ENCODE data around the gene CALN1. TPM values are rescaled to one million over a fixed set of nuclear protein-coding genes. Genes with fewer than 3 reads are reported as not detected.

CALN1 gene
- total and polyA plus RNA-seq, 4 donors = 0.02 to 0.91 (median 0.03) TPM

- Histone ChIP-seq H3K9me3 (ENCODE audit: control insufficient read depth in 4 of 4, insufficient read depth in 3 of 4, low read length in 3 of 4) (peaks cover 0 to 7% (median 0%) of the 10 kb centered on the region in 4 donors), H3K36me3 (ENCODE audit: control insufficient read depth in 4 of 4, insufficient read depth in 4 of 4, low read length in 4 of 4) (no peaks in the 10 kb centered on the region), H3K4me1 (ENCODE audit: control insufficient read depth in 5 of 5, insufficient read depth in 5 of 5, low read length in 5 of 5) (no peaks in the 10 kb centered on the region), H3K27me3 (ENCODE audit: control insufficient read depth in 3 of 3, insufficient read depth in 3 of 3, low read length in 2 of 3) (no peaks in the 10 kb centered on the region), H3K4me3 (no peak overlapping the region), H3K9ac (ENCODE audit: insufficient read depth in 1 of 2, low read length in 2 of 2) (no peak overlapping the region), H3K27ac (ENCODE audit: low read depth in 1 of 2, low read length in 1 of 2) (no peak overlapping the region)
- DNase-seq (no peak), ATAC-seq (ENCODE audit: insufficient read depth, low FRiP score) (no peak)
- 94 to 95% methylated on average over 5 of the region's 5 CpGs for WGBS, 2 donors
- TF ChIP-seq CTCF (IDR thresholded peaks at IDR 0.05; ENCODE audit: control extremely low read depth, extremely low read depth) = no peak
Observed at GRCh38 chr7:72222136-72222535, 190.0 kb downstream of the CALN1 start.

GRCh38 chr7:72219500-72219899 lies 192.6 kb downstream of the CALN1 start:
- Histone ChIP-seq H3K9ac (ENCODE audit: insufficient read depth in 1 of 2, low read length in 2 of 2) (no peak overlapping the region), H3K9me3 (ENCODE audit: control insufficient read depth in 4 of 4, insufficient read depth in 3 of 4, low read length in 3 of 4) (peaks cover 0 to 4% (median 0%) of the 10 kb centered on the region in 4 donors), H3K27ac (ENCODE audit: low read depth in 1 of 2, low read length in 1 of 2) (no peak overlapping the region), H3K4me1 (ENCODE audit: control insufficient read depth in 5 of 5, insufficient read depth in 5 of 5, low read length in 5 of 5) (no peaks in the 10 kb centered on the region), H3K27me3 (ENCODE audit: control insufficient read depth in 3 of 3, insufficient read depth in 3 of 3, low read length in 2 of 3) (no peaks in the 10 kb centered on the region), H3K4me3 (no peak overlapping the region), H3K36me3 (ENCODE audit: control insufficient read depth in 4 of 4, insufficient read depth in 4 of 4, low read length in 4 of 4) (no peaks in the 10 kb centered on the region)
- ATAC-seq (ENCODE audit: insufficient read depth, low FRiP score) = no peak
- no peak for TF ChIP-seq CTCF (IDR thresholded peaks at IDR 0.05; ENCODE audit: control extremely low read depth, extremely low read depth)
- WGBS, 2 donors = 94 to 96% methylated on average over 7 of the region's 7 CpGs
- no peak for DNase-seq

GRCh38 chr7:72217151-72217550 lies 195.0 kb downstream of the CALN1 start:
- 71 to 86% methylated on average over 5 of the region's 5 CpGs for WGBS, 2 donors
- ATAC-seq (ENCODE audit: insufficient read depth, low FRiP score) (no peak), DNase-seq (no peak)
- Histone ChIP-seq H3K27ac (ENCODE audit: low read depth in 1 of 2, low read length in 1 of 2) (no peak overlapping the region), H3K4me1 (ENCODE audit: control insufficient read depth in 5 of 5, insufficient read depth in 5 of 5, low read length in 5 of 5) (no peaks in the 10 kb centered on the region), H3K36me3 (ENCODE audit: control insufficient read depth in 4 of 4, insufficient read depth in 4 of 4, low read length in 4 of 4) (no peaks in the 10 kb centered on the region), H3K4me3 (no peak overlapping the region), H3K9ac (ENCODE audit: insufficient read depth in 1 of 2, low read length in 2 of 2) (no peak overlapping the region), H3K9me3 (ENCODE audit: control insufficient read depth in 4 of 4, insufficient read depth in 3 of 4, low read length in 3 of 4) (peaks cover 0 to 4% (median 0%) of the 10 kb centered on the region in 4 donors), H3K27me3 (ENCODE audit: control insufficient read depth in 3 of 3, insufficient read depth in 3 of 3, low read length in 2 of 3) (no peaks in the 10 kb centered on the region)
- TF ChIP-seq CTCF (IDR thresholded peaks at IDR 0.05; ENCODE audit: control extremely low read depth, extremely low read depth) = no peak

- H3K4me1 ChIP-seq (ENCODE audit: control insufficient read depth in 5 of 5, insufficient read depth in 5 of 5, low read length in 5 of 5) = no peaks in the 10 kb centered on the region
- peaks cover 0 to 6% (median 0%) of the 10 kb centered on the region in 3 donors for H3K27me3 ChIP-seq (ENCODE audit: control insufficient read depth in 3 of 3, insufficient read depth in 3 of 3, low read length in 2 of 3)
- H3K9me3 ChIP-seq (ENCODE audit: control insufficient read depth in 4 of 4, insufficient read depth in 3 of 4, low read length in 3 of 4) = peaks cover 0 to 4% (median 0%) of the 10 kb centered on the region in 4 donors
- H3K4me3 ChIP-seq = no peak overlapping the region
- WGBS, 2 donors = 74 to 89% methylated on average over 5 of the region's 5 CpGs
- DNase-seq (no peak), ATAC-seq (ENCODE audit: insufficient read depth, low FRiP score) (no peak)
- H3K36me3 ChIP-seq (ENCODE audit: control insufficient read depth in 4 of 4, insufficient read depth in 4 of 4, low read length in 4 of 4) = no peaks in the 10 kb centered on the region
- H3K27ac ChIP-seq (ENCODE audit: low read depth in 1 of 2, low read length in 1 of 2) = no peak overlapping the region
- TF ChIP-seq CTCF (IDR thresholded peaks at IDR 0.05; ENCODE audit: control extremely low read depth, extremely low read depth) = no peak
- no peak overlapping the region for H3K9ac ChIP-seq (ENCODE audit: insufficient read depth in 1 of 2, low read length in 2 of 2)
Observed at GRCh38 chr7:72213769-72214168, 198.4 kb downstream of the CALN1 start.
